Sigmoid colon (tissue), 7 donors: ENCODE measurements around the gene SLC49A4. TPM values are rescaled to one million over a fixed set of nuclear protein-coding genes. Genes with fewer than 3 reads are reported as not detected.

Experiments
- DNase-seq: peaks from one replicate; pipeline ENCODE4 v3.0.0-alpha.2; 2019
- H3K27ac ChIP-seq, 4 donors: fragments of 200-600 bp; sonication (generic); one replicate each; pipeline ENCODE4 v1.5.1; 2016 to 2019; ENCODE audit warnings: mild to moderate bottlenecking in 1 of 4
- H3K27me3 ChIP-seq, 3 donors: fragments of 200-600 bp; sonication (generic); one replicate each; pipeline ENCODE4 v1.5.1; 2019; ENCODE audit warnings: mild to moderate bottlenecking in 1 of 3
- H3K36me3 ChIP-seq, 4 donors: fragments of 200-600 bp; sonication (generic); one replicate each; pipeline ENCODE4 v1.5.1; 2016 to 2019
- H3K4me1 ChIP-seq, 4 donors: fragments of 200-600 bp; sonication (generic); one replicate each; pipeline ENCODE4 v1.5.1; 2017 to 2019
- H3K4me3 ChIP-seq, 4 donors: fragments of 200-600 bp; sonication (generic); one replicate each; pipeline ENCODE4 v1.5.1; 2017 to 2019; ENCODE audit warnings: mild to moderate bottlenecking in 2 of 4, moderate library complexity in 1 of 4
- H3K9me3 ChIP-seq, 4 donors: fragments of 200-600 bp in 3 of 4; sonication (generic) in 3 of 4; one replicate each; pipeline versions ENCODE4 v1.5.1 to v1.6.1; 2013 to 2019
- CTCF ChIP-seq, 4 experiments: fragments of 450-650 bp in 3 of 4; fragments of 200-600 bp in 1 of 4; IDR thresholded peaks; one replicate each; pipeline ENCODE4 v1.5.1; 2016 to 2019; ENCODE audit warnings: antibody characterized with exemption in 4 of 4, mild to moderate bottlenecking in 3 of 4, moderate library complexity in 2 of 4
- EP300 ChIP-seq, 4 donors: sonication (generic); formaldehyde crosslinking; IDR thresholded peaks; one replicate each; pipeline ENCODE4 v1.6.1; 2017; ENCODE audit warnings: antibody characterized with exemption in 4 of 4
- POLR2A ChIP-seq, 2 donors: fragments of 450-650 bp; IDR thresholded peaks; one replicate each; pipeline ENCODE4 v1.6.1; 2016; ENCODE audit warnings: antibody characterized with exemption in 2 of 2, mild to moderate bottlenecking in 2 of 2, moderate library complexity in 2 of 2
- POLR2AphosphoS5 ChIP-seq, 4 donors: sonication (generic); formaldehyde crosslinking; IDR thresholded peaks; one replicate each; pipeline ENCODE4 v1.6.1; 2017; ENCODE audit warnings: antibody characterized with exemption in 4 of 4
- WGBS, 2 donors: extraction: QIAGEN DNeasy Blood & Tissue Kit; methylation state at CpG; one replicate each; pipeline ENCODE4 v1.1.7; 2013; 5-methylcytosine and 5-hydroxymethylcytosine counted together
- intact Hi-C: fragments of 100-400 bp; cut with DNase I; formaldehyde crosslinking; loops from one replicate; pipeline ENCODE4 v1.15.1; 2023
- polyA plus RNA-seq, 3 donors: library from polyadenylated mRNA; stranded (reverse); fragments of 200-250 nt; gene quantifications; one replicate each; pipeline ENCODE4 v1.2.3, GENCODE V29; 2013
- total RNA-seq, 4 donors: library from RNA; depleted of rRNA; stranded (reverse); fragments of >200 nt; gene quantifications; one replicate each; pipeline ENCODE4 v1.1.0, GENCODE V29; 2016
- donor health status: healthy with polysubstance abuse.
- donor health status: Bipolar disorder and iron deficiency.
- donor health status: healthy.

The SLC49A4 gene
- total and polyA plus RNA-seq, 7 donors = 3.0 to 20.6 (median 15.0) TPM

- no peak for TF ChIP-seq CTCF (IDR thresholded peaks at IDR 0.05)
- TF ChIP-seq EP300 (IDR thresholded peaks at IDR 0.05) = no peak
- no peak for TF ChIP-seq POLR2AphosphoS5 (IDR thresholded peaks at IDR 0.05)
- TF ChIP-seq POLR2A (IDR thresholded peaks at IDR 0.05) = no peak
- peaks cover 0 to 9% (median 8%) of the 10 kb centered on the region in 4 donors for H3K4me1 ChIP-seq
- no peak overlapping the region for H3K4me3 ChIP-seq
- peaks cover 14 to 31% (median 23%) of the 10 kb centered on the region in 3 donors for H3K27me3 ChIP-seq
- H3K27ac ChIP-seq = no peak overlapping the region
- 62 to 79% methylated on average over 3 of the region's 3 CpGs for WGBS, 2 donors
- intact Hi-C loops = no loop called here
- H3K9me3 ChIP-seq = no peaks in the 10 kb centered on the region
- DNase-seq = no peak
- H3K36me3 ChIP-seq = no peaks in the 10 kb centered on the region
Observed at GRCh38 chr3:122919291-122919610, 124.4 kb downstream of the SLC49A4 start.

DNA sequence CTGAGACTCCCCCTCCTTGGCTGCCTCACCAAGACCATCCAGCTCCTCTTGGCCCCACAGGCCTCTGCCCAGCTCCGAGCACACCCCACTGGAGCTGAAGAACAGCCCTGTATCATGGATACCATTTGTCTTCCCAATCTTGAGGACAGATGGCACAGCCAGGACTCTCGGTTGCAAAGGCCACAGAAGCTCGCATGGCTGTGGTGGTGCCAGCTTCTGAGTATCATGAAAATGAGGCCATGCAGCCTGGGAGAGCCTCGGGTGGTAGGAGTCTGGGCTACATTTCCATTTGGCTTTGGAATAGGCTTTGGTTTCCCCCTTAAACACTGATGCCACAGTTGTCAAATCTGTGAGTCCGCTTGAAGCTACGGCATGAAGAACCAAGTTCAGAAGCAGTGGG, 126.1 kb downstream of the SLC49A4 start:
- H3K27ac ChIP-seq = no peak overlapping the region
- TF ChIP-seq POLR2A (IDR thresholded peaks at IDR 0.05) (no peak), POLR2AphosphoS5 (IDR thresholded peaks at IDR 0.05) (no peak), EP300 (IDR thresholded peaks at IDR 0.05) (no peak), CTCF (IDR thresholded peaks at IDR 0.05) (no peak)
- intact Hi-C loops = no loop called here
- no peak overlapping the region for H3K4me3 ChIP-seq
- no peaks in the 10 kb centered on the region for H3K36me3 ChIP-seq
- H3K4me1 ChIP-seq = peaks cover 0 to 9% (median 8%) of the 10 kb centered on the region in 4 donors
- 76 to 87% methylated on average over 6 of the region's 6 CpGs for WGBS, 2 donors
- H3K9me3 ChIP-seq = no peaks in the 10 kb centered on the region
- no peak for DNase-seq
- H3K27me3 ChIP-seq = peaks cover 14 to 31% (median 23%) of the 10 kb centered on the region in 3 donors

- Histone ChIP-seq H3K36me3 (no peaks in the 10 kb centered on the region), H3K4me1 (peaks cover 0 to 9% (median 8%) of the 10 kb centered on the region in 4 donors), H3K9me3 (no peaks in the 10 kb centered on the region), H3K4me3 (peak overlapping the region in 2 of 4 donors; percentile 0 to 7), H3K27me3 (peaks cover 14 to 31% (median 23%) of the 10 kb centered on the region in 3 donors), H3K27ac (no peak overlapping the region)
- intact Hi-C loops = no loop called here
- peak; percentile 62 for DNase-seq
- 4 to 10% methylated on average over 68 of the region's 68 CpGs for WGBS, 2 donors
- no peak for TF ChIP-seq CTCF (IDR thresholded peaks at IDR 0.05)
- no peak for TF ChIP-seq EP300 (IDR thresholded peaks at IDR 0.05)
- no peak for TF ChIP-seq POLR2A (IDR thresholded peaks at IDR 0.05)
- TF ChIP-seq POLR2AphosphoS5 (IDR thresholded peaks at IDR 0.05) = no peak
Observed at GRCh38 chr3:122921791-122922651, 127.2 kb downstream of the SLC49A4 start.

- H3K27me3 ChIP-seq = peaks cover 14 to 31% (median 23%) of the 10 kb centered on the region in 3 donors
Observed at GRCh38 chr3:122923611-122924010, 128.7 kb downstream of the SLC49A4 start.

DNA sequence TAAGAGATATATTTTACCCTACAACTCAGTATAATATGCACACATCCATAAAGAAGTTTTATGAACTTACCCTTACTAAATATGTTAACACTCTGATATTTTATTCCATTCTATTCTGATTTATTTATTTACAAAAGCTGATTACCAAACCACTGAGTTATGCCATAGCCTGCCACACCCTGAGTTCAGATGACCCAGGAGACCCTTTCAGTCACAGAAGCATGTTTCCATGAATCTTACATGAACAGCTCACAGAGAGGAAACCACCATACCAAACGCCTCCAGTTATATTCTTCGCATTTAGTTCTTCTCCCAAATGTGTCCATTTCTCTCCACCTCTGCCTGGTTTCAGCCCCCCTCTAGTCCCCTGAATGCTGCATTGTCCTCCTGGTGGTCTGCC, 129.2 kb downstream of the SLC49A4 start:
- no peak for DNase-seq
- no peak overlapping the region for H3K27ac ChIP-seq
- intact Hi-C loops = no loop called here
- no peaks in the 10 kb centered on the region for H3K9me3 ChIP-seq
- WGBS, 2 donors = 84 to 87% methylated on average over 2 of the region's 2 CpGs
- TF ChIP-seq POLR2A (IDR thresholded peaks at IDR 0.05) = no peak
- no peak for TF ChIP-seq POLR2AphosphoS5 (IDR thresholded peaks at IDR 0.05)
- TF ChIP-seq EP300 (IDR thresholded peaks at IDR 0.05) = no peak
- no peak for TF ChIP-seq CTCF (IDR thresholded peaks at IDR 0.05)
- H3K4me3 ChIP-seq = no peak overlapping the region
- peaks cover 0 to 9% (median 8%) of the 10 kb centered on the region in 4 donors for H3K4me1 ChIP-seq
- no peaks in the 10 kb centered on the region for H3K36me3 ChIP-seq
- peaks cover 14 to 31% (median 23%) of the 10 kb centered on the region in 3 donors for H3K27me3 ChIP-seq

More at GRCh38 chr3:122923611-122924010, 128.7 kb downstream of the SLC49A4 start:
- TF ChIP-seq POLR2AphosphoS5 (IDR thresholded peaks at IDR 0.05) (no peak), POLR2A (IDR thresholded peaks at IDR 0.05) (no peak)
- intact Hi-C loops = no loop called here
- Histone ChIP-seq H3K27ac (no peak overlapping the region), H3K4me3 (no peak overlapping the region), H3K36me3 (no peaks in the 10 kb centered on the region), H3K4me1 (peaks cover 0 to 9% (median 8%) of the 10 kb centered on the region in 4 donors), H3K9me3 (no peaks in the 10 kb centered on the region)
- 68 to 85% methylated on average over 6 of the region's 6 CpGs for WGBS, 2 donors
- peak; percentile 12 for DNase-seq
